K562 (cell line): Measurements from ENCODE around the gene F12. TPM values are rescaled to one million over a fixed set of nuclear protein-coding genes. Genes with fewer than 3 reads are reported as not detected.

ENCODE experiments used
- ERF ChIP-seq: fragments of 450-650 bp; formaldehyde crosslinking; IDR thresholded peaks from 2 replicates; pipeline ENCODE4 v1.4.0; 2020; ENCODE audit warnings: mild to moderate bottlenecking, mixed read lengths
- MCM5 ChIP-seq: fragments of 450-650 bp; IDR thresholded peaks from 2 replicates; pipeline ENCODE4 v1.6.1; 2016; ENCODE audit warnings: low read depth
- PTBP1 ChIP-seq: fragments of 200-400 bp; formaldehyde crosslinking; IDR thresholded peaks from 2 replicates; pipeline ENCODE4 v1.6.1; 2017; ENCODE audit warnings: low read depth, low read length
- RBM25 ChIP-seq: fragments of 200-400 bp; formaldehyde crosslinking; IDR thresholded peaks from 2 replicates; pipeline ENCODE4 v1.6.1; 2018; ENCODE audit warnings: low read length, low read depth, moderate library complexity; ENCODE audit not compliant: severe bottlenecking
- ZNF121 ChIP-seq: sonication (generic); formaldehyde crosslinking; conservative IDR thresholded peaks from 2 replicates; pipeline ENCODE4 v1.8.0; 2022; ENCODE audit warnings: missing genetic modification reagents
- polyA plus RNA-seq, 8 experiments: library from polyadenylated mRNA; depleted of rRNA in 4 of 8; stranded (reverse) in 5 of 8; unstranded in 3 of 8; fragments of >200 nt; fragmentation: Nextera tagmentation in 2 of 8; fragmentation: Illumina TruSeq in 1 of 8; extraction: Ambion mirVana in 2 of 8; extraction: Trizol in 1 of 8; gene quantifications; 2 replicates each; pipeline versions ENCODE4 v1.2.1 to v1.2.3, GENCODE V29; 2011 to 2014; ENCODE audit warnings: inconsistent platforms in 1 of 8, missing spikeins in 1 of 8
- total RNA-seq, 7 experiments: library from RNA; depleted of rRNA in 6 of 7; stranded (reverse); fragments of >200 nt in 6 of 7; fragmentation: Illumina TruSeq in 2 of 7; extraction: Trizol in 2 of 7; gene quantifications; 2 replicates each; pipeline versions ENCODE4 v1.2.1 to v1.2.3, GENCODE V29; 2011 to 2021; ENCODE audit warnings: low replicate concordance in 1 of 7
- TF ChIP-seq, protein P1 (sequence below): fragments of 250-450 bp; sonication (Bioruptor Pico); IDR thresholded peaks from 2 replicates; pipeline ENCODE4 v1.4.0; 2020
- TF ChIP-seq, protein P2 (sequence below): fragments of 250-450 bp; sonication (Bioruptor Pico); IDR thresholded peaks from 2 replicates; pipeline ENCODE4 v1.4.0; 2020; ENCODE audit warnings: borderline replicate concordance
- TF ChIP-seq, protein P3 (sequence below): IDR thresholded peaks from 2 replicates; pipeline ENCODE4 v1.6.1; 2012; ENCODE audit warnings: low read depth, low read length, improper control_type of control experiment, borderline replicate concordance
- TF ChIP-seq, protein P4 (sequence below): fragments of 450-650 bp; conservative IDR thresholded peaks from 2 replicates; pipeline ENCODE4 v1.6.1; 2016; ENCODE audit warnings: missing genetic modification characterization, low read depth, mild to moderate bottlenecking, missing compliant biosample characterization, moderate library complexity
- TF ChIP-seq, protein P5 (sequence below), 2 experiments: fragments of 450-650 bp; conservative IDR thresholded peaks; 2 replicates each; pipeline ENCODE4 v1.6.1; 2017; ENCODE audit warnings: mild to moderate bottlenecking in 2 of 2, moderate library complexity in 2 of 2

F12 gene
- total and polyA plus RNA-seq, 9 of the 15 experiments (the other 6 are each of a cell fraction or from before 2014, with no cell fraction given): 0.59 to 18.3 (median 3.6) TPM

DNA sequence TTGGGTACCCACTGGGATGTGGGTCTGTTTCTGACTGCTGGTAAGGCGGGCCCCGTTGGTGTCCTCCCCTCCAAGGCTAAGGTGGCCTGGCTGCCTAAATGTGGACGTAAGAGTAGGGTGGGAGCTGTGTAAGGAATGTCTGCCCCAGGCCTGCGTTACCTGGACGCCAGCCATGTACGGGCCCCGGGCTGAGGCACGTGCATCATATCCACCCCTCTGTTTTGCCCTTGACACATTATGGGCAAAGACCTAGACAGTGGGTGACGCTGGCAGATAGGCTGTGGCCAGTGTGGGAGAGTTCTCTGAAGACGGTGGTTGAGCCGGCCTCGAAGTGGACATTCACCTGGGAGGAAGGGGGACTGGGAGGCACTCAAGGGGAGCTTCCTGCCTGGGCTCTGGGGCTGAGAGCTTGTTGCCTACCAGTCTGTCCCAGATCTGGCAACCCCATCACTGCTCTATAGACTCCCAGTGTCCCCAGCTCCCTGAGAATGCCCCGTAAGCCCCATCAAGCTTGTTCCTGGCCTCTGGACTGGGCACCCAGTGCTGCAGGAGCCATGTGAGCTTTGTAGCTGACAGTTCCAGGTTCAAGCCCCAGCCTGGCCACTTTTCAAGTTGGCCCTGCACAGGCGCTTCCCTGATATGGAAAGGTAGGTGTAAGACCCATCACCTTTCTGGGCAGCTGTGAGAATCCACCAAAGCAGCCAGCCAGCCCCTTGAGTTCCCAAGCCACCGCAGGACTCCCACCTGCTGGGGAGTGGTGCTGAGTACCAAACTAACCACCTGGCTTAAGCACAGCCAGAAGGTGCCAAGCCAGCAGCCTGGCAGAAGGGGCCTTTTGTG lies 34.0 kb upstream of the F12 start (continued):
- TF ChIP-seq, protein P1, sequence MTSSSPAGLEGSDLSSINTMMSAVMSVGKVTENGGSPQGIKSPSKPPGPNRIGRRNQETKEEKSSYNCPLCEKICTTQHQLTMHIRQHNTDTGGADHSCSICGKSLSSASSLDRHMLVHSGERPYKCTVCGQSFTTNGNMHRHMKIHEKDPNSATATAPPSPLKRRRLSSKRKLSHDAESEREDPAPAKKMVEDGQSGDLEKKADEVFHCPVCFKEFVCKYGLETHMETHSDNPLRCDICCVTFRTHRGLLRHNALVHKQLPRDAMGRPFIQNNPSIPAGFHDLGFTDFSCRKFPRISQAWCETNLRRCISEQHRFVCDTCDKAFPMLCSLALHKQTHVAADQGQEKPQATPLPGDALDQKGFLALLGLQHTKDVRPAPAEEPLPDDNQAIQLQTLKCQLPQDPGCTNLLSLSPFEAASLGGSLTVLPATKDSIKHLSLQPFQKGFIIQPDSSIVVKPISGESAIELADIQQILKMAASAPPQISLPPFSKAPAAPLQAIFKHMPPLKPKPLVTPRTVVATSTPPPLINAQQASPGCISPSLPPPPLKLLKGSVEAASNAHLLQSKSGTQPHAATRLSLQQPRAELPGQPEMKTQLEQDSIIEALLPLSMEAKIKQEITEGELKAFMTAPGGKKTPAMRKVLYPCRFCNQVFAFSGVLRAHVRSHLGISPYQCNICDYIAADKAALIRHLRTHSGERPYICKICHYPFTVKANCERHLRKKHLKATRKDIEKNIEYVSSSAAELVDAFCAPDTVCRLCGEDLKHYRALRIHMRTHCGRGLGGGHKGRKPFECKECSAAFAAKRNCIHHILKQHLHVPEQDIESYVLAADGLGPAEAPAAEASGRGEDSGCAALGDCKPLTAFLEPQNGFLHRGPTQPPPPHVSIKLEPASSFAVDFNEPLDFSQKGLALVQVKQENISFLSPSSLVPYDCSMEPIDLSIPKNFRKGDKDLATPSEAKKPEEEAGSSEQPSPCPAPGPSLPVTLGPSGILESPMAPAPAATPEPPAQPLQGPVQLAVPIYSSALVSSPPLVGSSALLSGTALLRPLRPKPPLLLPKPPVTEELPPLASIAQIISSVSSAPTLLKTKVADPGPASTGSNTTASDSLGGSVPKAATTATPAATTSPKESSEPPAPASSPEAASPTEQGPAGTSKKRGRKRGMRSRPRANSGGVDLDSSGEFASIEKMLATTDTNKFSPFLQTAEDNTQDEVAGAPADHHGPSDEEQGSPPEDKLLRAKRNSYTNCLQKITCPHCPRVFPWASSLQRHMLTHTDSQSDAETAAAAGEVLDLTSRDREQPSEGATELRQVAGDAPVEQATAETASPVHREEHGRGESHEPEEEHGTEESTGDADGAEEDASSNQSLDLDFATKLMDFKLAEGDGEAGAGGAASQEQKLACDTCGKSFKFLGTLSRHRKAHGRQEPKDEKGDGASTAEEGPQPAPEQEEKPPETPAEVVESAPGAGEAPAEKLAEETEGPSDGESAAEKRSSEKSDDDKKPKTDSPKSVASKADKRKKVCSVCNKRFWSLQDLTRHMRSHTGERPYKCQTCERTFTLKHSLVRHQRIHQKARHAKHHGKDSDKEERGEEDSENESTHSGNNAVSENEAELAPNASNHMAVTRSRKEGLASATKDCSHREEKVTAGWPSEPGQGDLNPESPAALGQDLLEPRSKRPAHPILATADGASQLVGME (CRISPR knock-in tag): no peak
- TF ChIP-seq ZNF121 (CRISPR knock-in tag) (no peak), ERF (CRISPR knock-in tag) (no peak), PTBP1 (no peak), MCM5 (no peak), RBM25 (no peak)
- TF ChIP-seq, protein P2, sequence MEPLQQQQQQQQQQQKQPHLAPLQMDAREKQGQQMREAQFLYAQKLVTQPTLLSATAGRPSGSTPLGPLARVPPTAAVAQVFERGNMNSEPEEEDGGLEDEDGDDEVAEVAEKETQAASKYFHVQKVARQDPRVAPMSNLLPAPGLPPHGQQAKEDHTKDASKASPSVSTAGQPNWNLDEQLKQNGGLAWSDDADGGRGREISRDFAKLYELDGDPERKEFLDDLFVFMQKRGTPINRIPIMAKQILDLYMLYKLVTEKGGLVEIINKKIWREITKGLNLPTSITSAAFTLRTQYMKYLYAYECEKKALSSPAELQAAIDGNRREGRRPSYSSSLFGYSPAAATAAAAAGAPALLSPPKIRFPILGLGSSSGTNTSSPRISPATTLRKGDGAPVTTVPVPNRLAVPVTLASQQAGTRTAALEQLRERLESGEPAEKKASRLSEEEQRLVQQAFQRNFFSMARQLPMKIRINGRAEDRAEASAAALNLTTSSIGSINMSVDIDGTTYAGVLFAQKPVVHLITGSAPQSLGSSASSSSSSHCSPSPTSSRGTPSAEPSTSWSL (CRISPR knock-in tag): no peak
- TF ChIP-seq, protein P3, sequence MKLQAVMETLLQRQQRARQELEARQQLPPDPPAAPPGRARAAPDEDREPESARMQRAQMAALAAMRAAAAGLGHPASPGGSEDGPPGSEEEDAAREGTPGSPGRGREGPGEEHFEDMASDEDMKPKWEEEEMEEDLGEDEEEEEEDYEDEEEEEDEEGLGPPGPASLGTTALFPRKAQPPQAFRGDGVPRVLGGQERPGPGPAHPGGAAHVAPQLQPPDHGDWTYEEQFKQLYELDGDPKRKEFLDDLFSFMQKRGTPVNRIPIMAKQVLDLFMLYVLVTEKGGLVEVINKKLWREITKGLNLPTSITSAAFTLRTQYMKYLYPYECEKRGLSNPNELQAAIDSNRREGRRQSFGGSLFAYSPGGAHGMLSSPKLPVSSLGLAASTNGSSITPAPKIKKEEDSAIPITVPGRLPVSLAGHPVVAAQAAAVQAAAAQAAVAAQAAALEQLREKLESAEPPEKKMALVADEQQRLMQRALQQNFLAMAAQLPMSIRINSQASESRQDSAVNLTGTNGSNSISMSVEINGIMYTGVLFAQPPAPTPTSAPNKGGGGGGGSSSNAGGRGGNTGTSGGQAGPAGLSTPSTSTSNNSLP: no peak
- TF ChIP-seq, protein P4, sequence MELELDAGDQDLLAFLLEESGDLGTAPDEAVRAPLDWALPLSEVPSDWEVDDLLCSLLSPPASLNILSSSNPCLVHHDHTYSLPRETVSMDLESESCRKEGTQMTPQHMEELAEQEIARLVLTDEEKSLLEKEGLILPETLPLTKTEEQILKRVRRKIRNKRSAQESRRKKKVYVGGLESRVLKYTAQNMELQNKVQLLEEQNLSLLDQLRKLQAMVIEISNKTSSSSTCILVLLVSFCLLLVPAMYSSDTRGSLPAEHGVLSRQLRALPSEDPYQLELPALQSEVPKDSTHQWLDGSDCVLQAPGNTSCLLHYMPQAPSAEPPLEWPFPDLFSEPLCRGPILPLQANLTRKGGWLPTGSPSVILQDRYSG (tag): no peak
- TF ChIP-seq, protein P5, sequence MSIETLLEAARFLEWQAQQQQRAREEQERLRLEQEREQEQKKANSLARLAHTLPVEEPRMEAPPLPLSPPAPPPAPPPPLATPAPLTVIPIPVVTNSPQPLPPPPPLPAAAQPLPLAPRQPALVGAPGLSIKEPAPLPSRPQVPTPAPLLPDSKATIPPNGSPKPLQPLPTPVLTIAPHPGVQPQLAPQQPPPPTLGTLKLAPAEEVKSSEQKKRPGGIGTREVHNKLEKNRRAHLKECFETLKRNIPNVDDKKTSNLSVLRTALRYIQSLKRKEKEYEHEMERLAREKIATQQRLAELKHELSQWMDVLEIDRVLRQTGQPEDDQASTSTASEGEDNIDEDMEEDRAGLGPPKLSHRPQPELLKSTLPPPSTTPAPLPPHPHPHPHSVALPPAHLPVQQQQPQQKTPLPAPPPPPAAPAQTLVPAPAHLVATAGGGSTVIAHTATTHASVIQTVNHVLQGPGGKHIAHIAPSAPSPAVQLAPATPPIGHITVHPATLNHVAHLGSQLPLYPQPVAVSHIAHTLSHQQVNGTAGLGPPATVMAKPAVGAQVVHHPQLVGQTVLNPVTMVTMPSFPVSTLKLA (conservative IDR thresholded peaks at IDR 0.05): no peak
